Gastrocnemius medialis (tissue), 4 donors: ENCODE measurements around the gene HIVEP3. TPM values are rescaled to one million over a fixed set of nuclear protein-coding genes. Genes with fewer than 3 reads are reported as not detected.

Experiments used
- ATAC-seq, 2 donors: fragments of 150-250 bp; one replicate each; pipeline ENCODE4 v1.9.1; 2016
- DNase-seq, 2 donors: peaks; one replicate each; pipeline ENCODE4 v3.0.0-alpha.2; 2019
- H3K27ac ChIP-seq, 4 donors: fragments of 200-600 bp; sonication (generic); 1 replicate in 1 of 4; 2 replicates in 3 of 4; pipeline ENCODE4 v1.5.1; 2016 to 2018; ENCODE audit warnings: mild to moderate bottlenecking in 2 of 4, moderate library complexity in 1 of 4
- H3K27me3 ChIP-seq, 3 donors: fragments of 200-600 bp; sonication (generic) in 2 of 3; 1 replicate in 1 of 3; 2 replicates in 2 of 3; pipeline versions ENCODE4 v1.5.1 to v1.6.0; 2016 to 2019; ENCODE audit warnings: mild to moderate bottlenecking in 1 of 3, moderate library complexity in 1 of 3
- H3K36me3 ChIP-seq, 2 donors: fragments of 200-600 bp; sonication (generic) in 1 of 2; one replicate each; pipeline ENCODE4 v1.5.1; 2017 to 2018
- H3K4me1 ChIP-seq, 2 donors: fragments of 200-600 bp; sonication (generic) in 1 of 2; one replicate each; pipeline ENCODE4 v1.5.1; 2016 to 2017; ENCODE audit warnings: mild to moderate bottlenecking in 2 of 2
- H3K4me3 ChIP-seq, 4 donors: fragments of 200-600 bp; sonication (generic) in 3 of 4; 1 replicate in 1 of 4; 2 replicates in 3 of 4; pipeline ENCODE4 v1.5.1; 2016 to 2019; ENCODE audit warnings: mild to moderate bottlenecking in 2 of 4
- H3K9me3 ChIP-seq, 3 donors: fragments of 200-600 bp; sonication (generic) in 2 of 3; 1 replicate in 1 of 3; 2 replicates in 2 of 3; pipeline ENCODE4 v1.5.1; 2016 to 2019
- CTCF ChIP-seq, 5 experiments: fragments of 450-650 bp in 3 of 5; fragments of 200-600 bp in 2 of 5; sonication (generic) in 2 of 5; IDR thresholded peaks in 4 of 5; conservative IDR thresholded peaks in 1 of 5; 1 replicate in 4 of 5; 2 replicates in 1 of 5; pipeline ENCODE4 v1.5.1; 2016 to 2019; ENCODE audit warnings: antibody characterized with exemption in 5 of 5, mild to moderate bottlenecking in 3 of 5, moderate library complexity in 3 of 5
- POLR2A ChIP-seq, 2 donors: fragments of 450-650 bp; IDR thresholded peaks; one replicate each; pipeline ENCODE4 v1.6.1; 2017; ENCODE audit warnings: antibody characterized with exemption in 2 of 2, mild to moderate bottlenecking in 2 of 2, moderate library complexity in 2 of 2
- in situ Hi-C, 4 donors: fragments of 200-750 bp; cut with MboI; loops; one replicate each; pipeline versions ENCODE4 v1.15.0 to v1.8.0; 2017; ENCODE audit warnings: low sequenced_read_pairs in 4 of 4
- intact Hi-C: fragments of 100-400 bp; cut with DNase I; formaldehyde crosslinking; loops from one replicate; pipeline ENCODE4 v1.15.1; 2023; ENCODE audit warnings: low total_unique reads
- total RNA-seq, 4 donors: library from RNA; depleted of rRNA; stranded (reverse); fragments of >200 nt; gene quantifications; one replicate each; pipeline versions ENCODE4 v1.1.0 to v1.2.3, GENCODE V29; 2016

The HIVEP3 gene
- total RNA-seq, 4 donors from 2014 or later: 0.80 to 1.8 (median 1.3) TPM

- ATAC-seq (no peak), DNase-seq (no peak)
- Histone ChIP-seq H3K4me3 (no peak overlapping the region), H3K27ac (no peak overlapping the region), H3K36me3 (no peaks in the 10 kb centered on the region), H3K9me3 (no peaks in the 10 kb centered on the region), H3K4me1 (peaks cover 0 to 3% of the 10 kb centered on the region in 2 donors), H3K27me3 (no peaks in the 10 kb centered on the region)
- intact Hi-C loops (no loop called here), in situ Hi-C loops (no loop called here)
- TF ChIP-seq CTCF (IDR thresholded peaks at IDR 0.05 in 4 of 5, conservative IDR thresholded peaks at IDR 0.05 in 1 of 5) (no peak), POLR2A (IDR thresholded peaks at IDR 0.05) (no peak)
Observed at GRCh38 chr1:41715441-41716095, 203.2 kb downstream of the HIVEP3 start.

- no peaks in the 10 kb centered on the region for H3K36me3 ChIP-seq
- no peak for DNase-seq
- H3K27me3 ChIP-seq: no peaks in the 10 kb centered on the region
- in situ Hi-C loops (no loop called here), intact Hi-C loops (no loop called here)
- H3K9me3 ChIP-seq: no peaks in the 10 kb centered on the region
- ATAC-seq: no peak
- H3K4me3 ChIP-seq: no peak overlapping the region
- no peak overlapping the region for H3K27ac ChIP-seq
- H3K4me1 ChIP-seq: no peaks in the 10 kb centered on the region
- TF ChIP-seq POLR2A (IDR thresholded peaks at IDR 0.05) (no peak), CTCF (IDR thresholded peaks at IDR 0.05 in 4 of 5, conservative IDR thresholded peaks at IDR 0.05 in 1 of 5) (no peak)
Observed at GRCh38 chr1:41714638-41715389, 203.9 kb downstream of the HIVEP3 start.

- H3K4me1 ChIP-seq: no peaks in the 10 kb centered on the region
- H3K27me3 ChIP-seq: no peaks in the 10 kb centered on the region
- TF ChIP-seq POLR2A (IDR thresholded peaks at IDR 0.05): no peak
- no peak for TF ChIP-seq CTCF (IDR thresholded peaks at IDR 0.05 in 4 of 5, conservative IDR thresholded peaks at IDR 0.05 in 1 of 5)
- no peak overlapping the region for H3K4me3 ChIP-seq
- ATAC-seq (no peak), DNase-seq (no peak)
- H3K27ac ChIP-seq: no peak overlapping the region
- in situ Hi-C loops: no loop called here
- no peaks in the 10 kb centered on the region for H3K9me3 ChIP-seq
- intact Hi-C loops: no loop called here
- no peaks in the 10 kb centered on the region for H3K36me3 ChIP-seq
Observed at GRCh38 chr1:41713557-41714327, 205.0 kb downstream of the HIVEP3 start.

GRCh38 chr1:41713141-41713540, 205.6 kb downstream of the HIVEP3 start:
- DNase-seq (no peak), ATAC-seq (no peak)
- no peaks in the 10 kb centered on the region for H3K4me1 ChIP-seq
- in situ Hi-C loops: no loop called here
- TF ChIP-seq CTCF (IDR thresholded peaks at IDR 0.05 in 4 of 5, conservative IDR thresholded peaks at IDR 0.05 in 1 of 5) (no peak), POLR2A (IDR thresholded peaks at IDR 0.05) (no peak)
- H3K9me3 ChIP-seq: no peaks in the 10 kb centered on the region
- no peak overlapping the region for H3K4me3 ChIP-seq
- no peaks in the 10 kb centered on the region for H3K27me3 ChIP-seq
- H3K27ac ChIP-seq: no peak overlapping the region
- intact Hi-C loops: no loop called here
- H3K36me3 ChIP-seq: no peaks in the 10 kb centered on the region
